ENCODE data around the gene MYO5A.

GRCh38 chr15:52277575-52277974 lies 251.1 kb downstream of the MYO5A start:
- TF ChIP-seq, protein P1, sequence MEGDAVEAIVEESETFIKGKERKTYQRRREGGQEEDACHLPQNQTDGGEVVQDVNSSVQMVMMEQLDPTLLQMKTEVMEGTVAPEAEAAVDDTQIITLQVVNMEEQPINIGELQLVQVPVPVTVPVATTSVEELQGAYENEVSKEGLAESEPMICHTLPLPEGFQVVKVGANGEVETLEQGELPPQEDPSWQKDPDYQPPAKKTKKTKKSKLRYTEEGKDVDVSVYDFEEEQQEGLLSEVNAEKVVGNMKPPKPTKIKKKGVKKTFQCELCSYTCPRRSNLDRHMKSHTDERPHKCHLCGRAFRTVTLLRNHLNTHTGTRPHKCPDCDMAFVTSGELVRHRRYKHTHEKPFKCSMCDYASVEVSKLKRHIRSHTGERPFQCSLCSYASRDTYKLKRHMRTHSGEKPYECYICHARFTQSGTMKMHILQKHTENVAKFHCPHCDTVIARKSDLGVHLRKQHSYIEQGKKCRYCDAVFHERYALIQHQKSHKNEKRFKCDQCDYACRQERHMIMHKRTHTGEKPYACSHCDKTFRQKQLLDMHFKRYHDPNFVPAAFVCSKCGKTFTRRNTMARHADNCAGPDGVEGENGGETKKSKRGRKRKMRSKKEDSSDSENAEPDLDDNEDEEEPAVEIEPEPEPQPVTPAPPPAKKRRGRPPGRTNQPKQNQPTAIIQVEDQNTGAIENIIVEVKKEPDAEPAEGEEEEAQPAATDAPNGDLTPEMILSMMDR (IDR thresholded peaks at IDR 0.05) = no peak
- no peak for TF ChIP-seq POLR2A (IDR thresholded peaks at IDR 0.05)
